Loucy (cell line): ENCODE data around the gene HDAC10.

Experiments
- CTCF ChIP-seq: fragments of 200-600 bp; sonication (generic); conservative IDR thresholded peaks from 2 replicates; pipeline ENCODE4 v1.5.1; 2014; ENCODE audit warnings: mild to moderate bottlenecking, antibody characterized with exemption, low read length
- EZH2phosphoT487 ChIP-seq: fragments of 200-600 bp; IDR thresholded peaks from 2 replicates; pipeline ENCODE4 v1.6.1; 2018; ENCODE audit warnings: antibody characterized with exemption, mild to moderate bottlenecking, moderate library complexity, borderline replicate concordance

DNA sequence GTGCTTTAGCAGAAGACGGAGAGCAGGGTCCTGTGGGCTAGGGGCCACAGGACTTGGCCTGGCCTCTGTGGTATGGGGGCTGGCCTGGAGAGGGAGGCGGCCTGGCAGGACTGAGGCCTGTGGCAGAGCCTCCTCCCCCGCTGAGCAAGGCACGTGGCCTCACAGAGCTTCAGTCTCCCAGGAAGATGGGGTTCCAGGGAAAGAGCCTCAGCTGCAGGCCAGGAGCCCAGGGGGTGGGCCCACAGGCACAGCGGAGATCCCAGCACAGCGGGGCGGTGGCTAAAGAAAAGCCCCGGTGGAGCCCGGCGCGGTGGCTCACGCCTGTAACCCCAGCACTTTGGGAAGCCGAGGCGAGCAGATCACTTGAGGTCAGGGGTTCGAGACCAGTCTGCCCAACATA is 8.2 kb upstream of the HDAC10 start:
- TF ChIP-seq CTCF = no peak
- no peak for TF ChIP-seq EZH2phosphoT487
